ENCODE data around the gene RETN.

The RETN gene

DNA sequence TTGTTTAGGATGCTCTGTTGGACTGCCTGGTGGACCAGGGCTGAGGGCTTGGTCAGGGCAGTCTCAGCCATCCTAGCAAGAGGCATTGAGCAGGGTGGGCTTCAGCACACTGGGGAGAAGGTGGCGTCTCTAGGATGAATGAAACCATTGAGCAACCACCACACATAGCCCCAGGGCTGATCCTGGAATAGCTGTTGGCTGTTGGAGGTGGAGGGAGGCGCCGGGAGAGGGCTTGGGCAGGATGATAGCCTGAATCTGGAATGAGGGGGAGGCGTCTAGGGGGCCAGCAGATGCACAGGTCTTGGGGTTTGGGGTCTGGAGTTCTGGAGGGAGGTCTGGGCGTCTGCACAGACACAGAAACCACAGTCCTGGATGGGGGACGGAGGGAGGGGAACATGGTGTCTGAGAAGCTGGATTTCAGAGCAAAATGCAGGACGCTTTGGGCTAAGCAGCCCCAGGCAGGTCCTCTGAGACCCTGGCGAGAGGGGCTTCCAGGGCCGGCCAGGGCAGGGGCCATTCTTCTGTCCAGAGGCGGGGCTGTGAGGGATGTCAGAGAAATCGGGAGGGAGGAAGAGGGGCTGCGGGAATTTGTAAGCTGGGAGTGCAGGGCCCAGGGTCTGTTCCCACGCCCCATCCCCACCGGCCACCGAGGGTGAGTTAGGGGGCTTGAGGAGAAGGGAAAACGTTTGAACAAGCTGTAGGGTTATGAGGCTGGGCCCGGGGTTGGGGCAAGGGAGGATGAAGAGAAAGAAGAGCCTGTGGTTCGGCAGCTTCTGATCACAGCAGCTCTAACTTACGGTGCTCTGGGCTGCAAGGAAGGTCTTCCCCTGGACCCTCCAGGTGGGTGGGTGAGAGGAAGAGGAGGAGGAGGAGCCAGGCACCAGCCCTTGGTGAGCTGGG lies 16.9 kb downstream of the RETN start:
- DNase-seq: no peak

DNA sequence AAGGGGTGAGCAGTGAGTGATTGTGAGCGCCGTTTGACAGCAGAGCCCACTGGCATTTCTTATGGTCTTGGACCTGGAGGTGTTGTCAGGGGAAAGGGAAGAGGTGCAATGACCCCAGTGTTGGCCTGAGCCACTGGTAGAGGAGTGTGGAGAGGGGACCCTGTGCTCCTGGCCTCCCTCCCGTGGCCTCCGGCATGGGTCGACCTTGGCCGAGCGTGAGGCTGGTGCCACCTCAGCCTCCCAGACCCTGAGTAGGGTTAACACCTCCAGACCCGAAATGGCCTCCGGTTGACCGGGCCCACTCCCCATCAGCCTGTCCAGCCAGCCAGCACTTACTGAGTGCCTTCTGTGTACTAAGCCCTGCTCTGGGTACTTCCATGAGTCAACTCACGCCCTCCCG lies 18.3 kb downstream of the RETN start:
- DNase-seq: no peak

DNA sequence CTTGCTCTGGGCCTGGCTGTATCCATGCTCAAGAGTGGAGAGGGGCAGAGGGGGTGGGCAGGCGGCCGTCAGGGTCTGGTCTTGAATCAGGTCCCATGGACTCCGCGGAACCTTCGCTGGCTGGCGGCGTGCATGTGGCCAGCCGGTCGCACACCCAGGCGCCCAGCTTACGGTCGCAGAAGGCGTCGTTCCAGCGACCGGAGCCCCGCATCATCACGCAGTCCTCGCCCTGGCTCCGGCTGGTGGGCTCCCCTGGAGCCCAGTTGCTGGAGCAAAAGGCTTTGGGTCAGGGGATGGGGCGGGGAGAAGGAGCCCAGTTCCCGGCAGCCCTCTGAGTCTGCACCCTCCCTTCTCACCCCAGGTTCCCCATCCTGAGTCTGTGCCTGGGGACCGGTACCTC lies 20.3 kb downstream of the RETN start:
- DNase-seq: no peak

DNA sequence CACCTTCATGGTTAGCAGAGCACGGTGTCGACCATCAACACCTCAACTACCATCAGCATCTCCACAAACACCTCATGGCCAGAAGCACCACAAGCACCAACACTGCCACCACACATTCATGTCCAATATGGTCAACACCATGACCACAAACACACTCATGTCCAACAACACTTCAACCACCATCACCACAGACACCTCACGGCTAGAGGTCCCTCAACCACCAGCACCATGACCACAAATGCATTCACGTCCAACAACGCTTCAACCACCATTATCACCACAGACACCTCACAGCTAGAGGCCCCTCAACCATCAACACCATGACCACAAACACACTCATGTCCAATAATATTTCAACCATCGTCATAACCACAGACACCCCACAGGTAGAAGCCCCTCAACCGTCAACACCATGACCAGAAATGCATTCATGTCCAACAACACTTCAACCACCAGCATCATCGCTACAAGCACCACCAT lies 22.0 kb downstream of the RETN start:
- peak; percentile 44 to 49 for DNase-seq

DNA sequence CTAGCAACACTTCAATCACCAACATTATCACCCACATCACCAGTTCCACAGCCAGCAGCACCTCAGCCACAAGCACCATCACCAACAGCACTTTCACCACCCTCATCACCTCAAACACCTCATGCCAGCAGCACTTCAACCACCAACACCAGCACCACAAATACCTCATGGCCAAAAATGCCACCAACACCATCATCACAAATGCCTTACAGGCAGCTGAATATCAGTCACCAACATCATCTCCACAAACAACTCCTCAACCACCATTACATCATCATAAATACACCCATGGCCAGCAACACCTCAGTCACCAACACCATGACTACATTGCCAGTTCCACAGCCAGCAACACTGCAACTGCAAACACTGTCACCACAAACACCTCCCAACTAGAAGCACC lies 22.6 kb downstream of the RETN start:
- peak; percentile 39 to 49 for DNase-seq

DNA sequence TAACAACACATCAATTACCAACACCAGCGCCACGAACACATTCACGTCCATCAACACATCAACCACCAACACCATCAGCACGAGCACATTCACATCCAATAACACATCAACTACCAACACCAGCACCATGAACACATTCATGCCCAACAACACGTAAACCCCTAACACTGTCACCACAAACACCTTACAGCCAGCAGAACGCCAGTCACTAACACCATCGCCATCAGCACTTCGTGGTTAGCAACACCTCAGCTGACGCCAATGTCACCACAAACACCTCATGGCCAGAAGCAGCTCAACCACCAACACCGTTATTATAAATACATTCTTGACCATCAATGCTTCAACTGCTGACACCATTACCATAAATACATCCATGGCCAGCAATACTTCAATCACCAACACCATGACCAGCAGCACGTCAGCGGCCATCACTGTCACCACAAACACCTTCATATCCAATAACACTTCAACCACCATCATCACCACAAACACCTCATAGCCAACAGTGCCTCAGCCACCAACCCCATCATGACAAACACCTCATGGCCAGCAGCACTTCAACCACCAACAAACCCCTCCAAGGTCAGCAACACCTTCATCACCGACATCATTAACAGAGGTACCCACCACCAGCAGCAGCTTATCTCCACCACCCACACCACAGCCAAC lies 23.7 kb downstream of the RETN start:
- DNase-seq: peak; percentile 48 to 61

DNA sequence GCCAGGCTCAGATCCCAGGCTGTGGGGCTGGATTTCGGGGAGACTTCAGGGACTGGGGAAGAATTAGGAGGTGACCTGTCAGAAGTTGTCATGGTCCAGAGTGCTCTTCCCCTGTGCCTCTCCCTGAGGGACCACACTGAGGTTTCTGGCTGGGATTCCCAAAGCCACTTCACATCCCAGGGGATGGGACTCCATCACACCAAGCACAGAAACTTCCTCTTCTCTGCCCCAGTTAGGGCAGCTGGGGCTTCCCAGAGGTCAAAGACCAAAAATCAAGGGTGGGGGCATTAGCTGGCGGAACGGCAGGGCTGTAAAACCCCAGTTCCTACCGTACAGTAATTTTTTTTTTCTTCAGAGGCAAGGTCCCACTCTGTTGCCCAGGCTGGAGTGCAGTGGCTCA lies 25.6 kb downstream of the RETN start:
- no peak for DNase-seq

DNA sequence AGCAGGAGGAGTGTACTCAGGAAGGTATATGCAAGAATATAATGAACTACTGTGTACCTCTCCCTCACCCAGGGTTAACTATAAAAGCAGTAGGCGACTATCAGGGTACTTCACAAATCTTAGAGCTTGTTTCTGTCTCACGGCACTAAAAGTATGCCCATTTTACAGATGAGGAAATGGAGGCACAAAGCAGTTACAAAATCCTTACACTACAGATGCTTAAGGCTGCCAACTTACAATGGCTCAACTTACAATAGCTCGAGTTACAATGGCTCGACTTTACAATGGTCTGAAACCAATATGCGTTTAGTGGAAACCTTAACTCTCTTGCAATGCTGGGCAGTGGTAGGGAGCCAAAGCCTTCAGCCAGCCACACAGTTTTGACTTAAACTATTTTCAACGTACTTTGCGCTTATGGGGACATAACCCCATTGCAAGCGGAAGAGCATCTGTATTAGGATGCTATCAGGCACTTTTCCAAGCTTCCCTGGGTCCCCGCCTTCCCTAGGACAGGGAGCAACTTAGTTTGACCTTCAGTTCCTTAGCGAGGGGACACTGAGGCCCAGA lies 29.0 kb downstream of the RETN start:
- no peak for DNase-seq

DNA sequence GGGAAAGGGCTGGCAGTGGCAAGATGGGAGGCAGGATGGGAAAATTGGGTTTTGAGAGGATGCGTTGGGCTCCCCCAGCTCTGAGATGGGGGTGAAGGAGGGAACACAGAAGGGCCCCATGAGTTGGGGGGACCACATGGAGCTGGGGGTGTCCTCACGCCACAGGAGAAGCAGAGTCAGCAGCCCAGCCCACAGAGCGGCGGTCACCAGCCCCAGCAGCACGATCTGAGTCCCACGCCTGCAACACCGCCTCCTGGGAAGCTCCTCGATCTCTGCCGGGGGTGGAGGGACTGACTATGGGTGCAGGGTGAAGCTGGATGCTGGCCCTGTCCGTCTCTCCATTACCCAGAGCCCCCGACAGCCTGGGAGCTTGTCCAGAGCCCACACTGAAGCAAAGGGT lies 29.7 kb downstream of the RETN start:
- DNase-seq: no peak

DNA sequence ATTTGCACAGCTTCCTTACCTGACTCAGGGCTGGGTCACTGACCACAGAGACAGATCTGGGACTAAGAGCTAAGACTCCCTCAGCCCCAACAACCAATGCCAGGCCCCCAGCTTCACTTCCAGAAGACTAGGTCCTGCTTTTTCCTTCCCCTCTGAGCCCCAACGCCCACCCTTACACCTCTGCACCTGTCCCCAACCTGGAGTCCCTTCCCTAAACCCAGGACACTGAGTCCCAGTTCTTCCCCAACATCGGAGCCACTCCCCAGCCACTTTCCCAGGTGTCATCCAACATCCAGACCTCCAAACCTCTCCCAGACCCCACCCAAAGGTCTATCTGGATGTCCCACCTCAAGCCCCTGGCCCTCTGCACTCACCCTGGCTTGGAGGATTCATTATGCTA lies 30.2 kb downstream of the RETN start:
- no peak for DNase-seq

DNA sequence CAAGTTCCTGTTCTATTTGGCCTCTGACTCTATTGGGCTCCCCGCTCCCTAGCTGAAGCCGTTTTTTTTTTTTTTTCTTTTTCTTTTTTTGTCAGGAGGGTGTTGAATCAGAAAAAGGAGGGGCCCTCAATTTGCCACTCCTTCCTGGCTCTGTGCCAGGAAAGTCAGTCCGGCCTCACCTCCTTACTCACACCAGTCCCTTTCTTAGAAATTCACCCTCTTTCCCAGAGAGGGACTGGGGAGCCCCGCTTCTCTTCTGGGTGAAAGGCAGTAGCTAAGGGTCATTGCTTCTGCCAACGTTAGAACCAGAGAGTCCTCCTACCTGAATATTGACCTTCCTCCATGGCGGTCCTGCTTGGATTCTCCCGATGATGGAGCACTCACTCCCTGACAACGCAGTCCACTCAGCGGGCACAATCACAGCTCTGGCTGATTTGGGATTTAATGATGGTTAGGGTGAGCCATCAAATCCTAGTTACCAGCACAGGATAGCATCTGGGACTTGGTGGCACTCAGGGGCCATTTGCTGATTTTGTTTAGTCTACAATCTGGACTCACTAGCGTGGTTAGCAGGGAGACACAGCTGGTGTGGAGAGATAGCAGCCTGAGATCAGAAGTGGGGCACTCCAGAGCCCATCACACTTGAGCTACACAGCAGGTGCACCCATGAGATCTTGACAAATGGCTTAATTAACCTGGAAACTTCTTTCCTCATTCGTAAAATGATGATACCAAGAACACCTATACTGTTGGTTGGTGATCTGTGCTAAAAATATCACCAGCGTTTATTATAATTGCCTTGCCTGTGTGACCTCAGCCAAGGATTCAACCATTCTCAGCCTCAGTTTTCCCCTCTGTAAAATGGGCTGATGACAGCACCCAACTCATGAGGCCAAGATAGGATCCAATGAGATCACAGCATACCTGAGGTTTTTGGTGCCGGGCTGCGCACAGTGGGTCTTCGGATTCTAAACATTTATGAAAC lies 30.9 kb downstream of the RETN start:
- peak in 1 of 2 donors; percentile 49 for DNase-seq

DNA sequence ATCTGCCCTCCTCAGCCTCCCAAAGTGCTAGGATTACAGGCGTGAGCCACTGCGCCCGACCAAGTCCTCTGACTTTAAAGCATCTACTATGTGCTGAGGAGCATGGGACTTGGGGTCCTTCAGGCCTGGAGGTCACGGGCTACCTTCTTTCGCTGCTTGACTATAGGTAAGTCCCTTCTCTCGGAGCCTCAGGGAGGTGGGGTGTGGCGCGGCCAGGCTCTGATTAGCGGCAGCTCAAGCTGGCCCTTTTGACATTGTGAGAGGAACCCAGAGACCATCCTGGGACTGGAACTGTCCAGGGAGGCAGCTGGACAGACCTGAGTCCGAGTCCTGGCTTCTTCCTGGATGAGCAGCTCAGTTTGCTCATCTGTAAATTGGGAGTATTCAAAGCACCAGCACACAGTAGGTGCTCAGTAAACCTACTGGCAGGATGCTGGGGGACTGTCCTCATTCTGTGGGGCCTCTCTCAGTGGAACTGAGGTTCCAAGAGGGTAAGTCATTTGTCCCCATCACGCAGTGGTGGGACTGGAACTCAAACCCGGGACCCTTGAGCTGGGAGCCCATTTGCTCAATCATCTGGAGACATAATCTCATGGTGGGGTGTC lies 32.3 kb downstream of the RETN start:
- DNase-seq: no peak

DNA sequence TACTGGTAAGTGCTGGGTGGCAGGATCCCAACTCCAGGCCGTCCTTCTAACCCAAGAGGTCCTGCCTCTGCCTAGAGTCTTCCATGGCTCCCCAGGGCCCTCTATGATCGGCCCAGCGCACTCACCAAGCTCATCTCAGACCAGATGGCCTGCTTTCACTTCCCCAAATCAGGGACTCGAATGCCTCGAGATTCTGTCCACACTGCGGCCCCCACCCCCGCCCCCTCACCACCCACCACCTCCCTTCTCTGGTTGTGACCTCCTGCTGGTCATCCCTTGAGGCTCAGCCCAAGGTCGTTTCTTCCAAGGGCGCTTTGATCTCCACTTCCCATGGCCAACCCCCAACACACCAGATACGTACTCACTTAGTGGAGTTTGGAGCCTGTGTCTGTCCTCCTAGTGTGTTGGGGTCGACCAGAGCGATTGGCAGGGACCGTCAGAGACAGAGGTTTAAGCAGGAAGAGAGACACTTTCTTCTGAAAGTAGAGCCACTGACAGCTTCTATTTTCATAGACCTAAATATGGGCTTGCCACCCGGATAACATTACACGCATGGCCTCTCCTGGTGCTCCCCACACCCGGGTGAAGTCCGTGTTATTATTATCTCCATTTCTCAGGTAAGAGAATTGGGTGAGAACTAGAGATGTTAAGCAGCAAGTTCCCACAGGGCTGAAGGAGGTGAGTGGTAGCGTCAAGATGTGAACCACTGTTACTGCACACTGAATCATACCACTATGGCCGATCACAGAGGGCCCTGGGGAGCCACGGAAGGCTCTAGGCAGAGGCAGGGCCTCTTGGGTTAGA lies 33.0 kb downstream of the RETN start, which contains the start of gene FCER2:
FCER2 (minus strand) TSS at position 478 of the 804 bp plus-strand sequence. CDS start 2,371 bp downstream, outside the sequence.
- DNase-seq: peak in 1 of 2 donors; percentile 77

DNA sequence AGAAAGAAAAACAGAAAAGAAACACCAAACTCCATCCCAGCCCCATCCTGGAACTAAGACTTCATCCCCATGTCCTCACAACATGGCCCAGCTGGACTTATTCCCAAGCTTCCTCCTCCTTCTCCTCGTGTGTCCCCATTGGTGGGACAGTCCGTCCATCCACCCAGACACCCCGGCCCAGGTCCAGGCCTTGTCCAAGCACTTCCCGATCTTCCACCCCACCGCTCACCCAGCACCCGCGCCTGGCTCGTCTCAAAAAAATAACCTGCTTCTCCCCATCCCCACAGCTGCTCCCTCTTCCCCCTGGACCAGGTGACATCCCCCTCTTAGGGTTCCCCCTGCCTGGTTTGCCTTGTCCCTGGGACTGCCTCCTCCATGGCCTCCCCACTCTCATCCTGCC lies 34.5 kb downstream of the RETN start:
- DNase-seq: no peak

DNA sequence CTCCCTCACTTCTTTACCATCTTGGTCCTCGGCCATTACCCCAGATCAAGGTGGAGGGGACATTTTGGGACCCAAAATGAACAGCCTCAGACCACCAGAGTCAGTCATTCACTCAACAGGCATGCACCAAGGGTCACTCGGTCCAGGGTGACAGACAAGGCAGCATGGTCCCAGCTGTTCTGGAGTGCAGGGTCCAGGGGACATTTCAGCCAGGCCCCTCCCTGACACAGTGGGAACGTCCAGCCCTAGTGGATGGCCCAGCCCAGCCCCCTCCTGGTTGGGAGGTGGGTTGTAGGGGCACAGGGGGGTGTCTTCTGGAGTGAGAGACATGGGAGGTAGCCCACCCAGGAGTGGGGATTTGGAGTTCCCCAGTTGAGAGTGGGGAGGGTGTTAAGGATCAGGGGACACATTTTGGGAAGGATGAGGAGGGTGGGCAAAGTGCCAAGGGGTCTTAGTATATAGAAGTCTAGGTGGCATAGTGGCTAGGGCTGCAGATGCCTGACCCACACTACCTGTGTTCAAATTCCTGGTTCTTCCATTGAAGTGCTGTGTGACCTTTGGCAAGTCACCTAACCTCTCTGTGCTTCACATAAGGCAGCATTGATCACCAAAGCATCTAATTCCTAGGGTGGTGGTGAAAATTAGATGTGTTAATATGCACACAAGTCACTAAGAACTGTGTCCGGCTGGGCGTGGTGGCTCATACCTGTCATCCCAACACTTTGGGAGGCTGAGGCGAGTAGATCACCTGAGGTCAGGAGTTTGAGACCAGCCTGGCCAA lies 35.6 kb downstream of the RETN start:
- DNase-seq: no peak

DNA sequence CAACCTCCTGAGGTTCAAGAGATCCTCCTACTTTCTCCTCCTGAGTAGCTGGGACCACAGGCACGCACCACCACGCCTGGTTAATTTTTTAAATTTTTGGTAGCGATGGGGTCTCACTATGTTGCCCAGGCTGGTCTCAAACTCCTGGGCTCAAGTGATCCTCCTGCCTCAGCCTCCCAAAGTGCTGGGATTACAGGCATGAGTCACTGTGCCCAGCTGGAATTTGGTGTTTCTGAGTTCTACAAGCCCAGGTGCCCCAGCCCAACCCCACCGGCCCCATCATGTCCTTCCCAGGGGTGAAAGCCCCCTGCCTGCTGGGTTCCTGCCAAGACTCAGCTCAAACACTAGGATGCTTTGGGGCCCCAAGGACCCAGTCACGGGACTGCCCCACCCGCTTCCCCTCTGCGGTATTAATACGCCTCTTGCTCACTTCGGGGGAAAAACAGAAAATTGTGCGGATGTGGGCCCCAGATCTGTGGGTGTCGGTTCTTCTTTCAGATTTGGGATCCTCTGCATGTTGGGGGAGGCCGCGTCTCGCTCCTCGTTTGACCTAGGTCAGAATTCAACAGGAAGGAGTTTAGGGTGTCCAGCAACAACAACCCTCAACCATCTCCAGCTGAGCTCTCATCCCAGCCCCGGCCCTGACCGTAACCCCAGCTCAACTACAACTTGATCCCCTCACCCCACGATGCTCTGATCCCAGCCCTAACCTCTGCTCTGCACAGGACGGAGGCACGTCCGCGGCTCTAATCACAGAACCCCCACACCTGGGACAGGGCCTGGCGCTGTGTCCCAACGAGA lies 36.7 kb downstream of the RETN start:
- peak; percentile 85 to 91 for DNase-seq

DNA sequence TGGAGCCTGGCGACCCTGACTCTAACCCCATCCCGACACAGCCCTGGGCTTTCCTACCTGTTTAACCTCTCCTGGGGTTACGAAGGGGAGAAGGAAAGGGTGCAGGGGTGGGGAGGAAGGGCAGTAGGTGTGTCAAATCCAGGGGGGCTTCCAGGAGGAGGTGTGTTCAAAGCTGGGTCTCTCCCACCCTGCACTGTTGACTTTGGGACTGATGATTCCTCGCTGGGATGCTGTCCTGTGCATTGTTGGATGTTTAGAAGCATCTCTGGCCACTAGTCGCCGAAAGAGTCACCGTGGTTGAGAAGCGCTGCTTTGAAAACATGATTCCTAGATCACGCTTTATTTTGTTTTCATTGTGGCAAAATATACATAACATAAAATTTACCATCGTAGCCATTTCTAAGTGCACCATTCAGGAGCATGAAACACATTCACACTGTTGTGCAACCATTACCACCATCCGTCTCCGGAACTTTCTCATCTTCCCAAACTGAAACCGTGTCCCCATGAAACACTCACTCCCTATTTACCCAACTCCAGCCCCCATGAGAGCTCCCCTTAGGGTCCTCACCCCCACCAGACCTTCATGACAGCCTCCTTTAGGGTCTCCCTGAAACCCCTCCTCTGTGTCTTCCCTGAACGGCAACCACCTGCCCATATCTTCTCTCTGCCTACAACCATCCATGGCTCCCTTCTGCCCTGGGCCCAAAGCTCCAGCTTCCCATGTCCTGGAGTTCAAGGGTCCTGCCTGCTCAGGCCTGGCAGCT lies 37.5 kb downstream of the RETN start:
- no peak for DNase-seq

DNA sequence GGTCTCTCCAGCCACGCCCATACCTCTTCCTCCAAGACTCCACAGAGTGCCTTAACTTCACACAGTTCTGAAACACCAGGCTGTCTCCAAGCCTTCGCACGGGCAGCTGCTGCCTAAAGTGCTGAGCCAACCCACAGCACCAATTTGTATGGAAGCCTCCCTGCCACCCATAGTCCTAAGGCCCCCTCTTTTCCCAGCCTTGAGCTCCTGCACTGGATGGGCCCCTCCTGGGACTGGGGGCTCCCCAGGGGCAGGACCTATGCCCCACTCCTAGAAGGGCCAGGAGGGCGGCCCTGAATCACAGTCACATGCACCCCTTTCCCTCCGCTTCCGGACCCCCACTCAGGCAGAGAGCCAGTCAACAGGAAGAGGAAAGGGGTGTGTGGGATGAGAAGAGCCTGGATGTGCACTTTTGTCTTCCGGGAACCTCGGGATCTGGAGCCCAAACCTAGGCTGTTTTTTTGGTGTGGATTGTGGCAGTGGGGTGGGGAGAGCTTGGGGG lies 38.2 kb downstream of the RETN start:
- DNase-seq: no peak
